GM12878 (cell line): Measurements from ENCODE around the gene CYP2A7. TPM values are rescaled to one million over a fixed set of nuclear protein-coding genes. Genes with fewer than 3 reads are reported as not detected.
"Not testable (repeated sequence)": the region's sequence is repeated elsewhere in the genome, so short reads cannot be mapped to it uniquely, and the experiment has no call there.

Experiments
- ATAC-seq: fragments of 200-7000 bp; cut with Tn5 transposase; 3 replicates; pipeline ENCODE4 v1.9.1; 2020; ENCODE audit warnings: mild to moderate bottlenecking, moderate library complexity
- BruUV-seq: library from RNA; stranded (reverse); fragments of 400-500 nt; replicated peaks from 2 replicates; lab custom pipeline; 2021; lab: Mats Ljungman, UMichigan
- CTCF ChIA-PET: fragments of 300-600 bp; sonication (Branson Sonifier 250); formaldehyde crosslinking; extraction: SDS; loops from one replicate; lab custom pipeline; 2021; ENCODE audit warnings: inconsistent platforms; lab: Yijun Ruan, JAX
- POLR2A ChIA-PET: fragments of 350-600 bp; formaldehyde crosslinking; extraction: SDS; loops from one replicate; lab custom pipeline; 2021; ENCODE audit warnings: inconsistent platforms; lab: Charles Lee
- RAD21 ChIA-PET: fragments of 300-600 bp; sonication (Branson Sonifier 250); formaldehyde crosslinking; loops from one replicate; lab custom pipeline; 2023; ENCODE audit warnings: antibody characterized with exemption; ENCODE audit not compliant: unreplicated experiment; lab: Charles Lee
- SMC1A ChIA-PET: fragments of 300-600 bp; sonication (Branson Sonifier 250); formaldehyde crosslinking; loops from one replicate; lab custom pipeline; 2023; ENCODE audit not compliant: unreplicated experiment, uncharacterized antibody; lab: Charles Lee
- DNase-seq: peaks from one replicate; pipeline ENCODE4 v3.0.0-alpha.2; 2011; ENCODE audit warnings: low read depth, low spot score
- FAIRE-seq: peaks from 3 replicates; lab custom pipeline; 2011; peaks lifted over from hg19 to GRCh38; lab: Jason Lieb, UNC
- H2AFZ ChIP-seq: 2 replicates; pipeline ENCODE4 v1.6.0; 2011; ENCODE audit warnings: low read depth, low read length, control low read depth; ENCODE audit not compliant: control insufficient read depth
- H3K27ac ChIP-seq: 2 replicates; pipeline ENCODE4 v1.5.1; 2011; ENCODE audit warnings: control low read depth; ENCODE audit not compliant: control insufficient read depth, insufficient read depth
- H3K27me3 ChIP-seq, 2 experiments: replicated peaks in 1 of 2; 2 replicates each; pipeline versions ENCODE4 v1.6.0 to v1.6.1; 2011; ENCODE audit warnings: low read length in 1 of 2; ENCODE audit not compliant: control insufficient read depth in 2 of 2, insufficient read depth in 2 of 2
- H3K36me3 ChIP-seq, 2 experiments: 2 replicates each; pipeline ENCODE4 v1.5.1; 2011; ENCODE audit warnings: low read length in 1 of 2; ENCODE audit not compliant: control insufficient read depth in 2 of 2, insufficient read depth in 2 of 2
- H3K4me1 ChIP-seq: 2 replicates; pipeline ENCODE4 v1.6.1; 2011; ENCODE audit warnings: mild to moderate bottlenecking, low read length, moderate library complexity, mixed read lengths; ENCODE audit not compliant: control insufficient read depth, insufficient read depth
- H3K4me2 ChIP-seq: 2 replicates; pipeline ENCODE4 v1.6.0; 2011; ENCODE audit warnings: control low read depth; ENCODE audit not compliant: control insufficient read depth, insufficient read depth
- H3K4me3 ChIP-seq: fragments of 200-600 bp; sonication (generic); 2 replicates; pipeline ENCODE4 v1.5.1; 2016
- H3K79me2 ChIP-seq: 2 replicates; pipeline ENCODE4 v1.6.0; 2011; ENCODE audit warnings: low read length; ENCODE audit not compliant: control insufficient read depth, insufficient read depth
- H3K9ac ChIP-seq: 2 replicates; pipeline ENCODE4 v1.8.0; 2011; ENCODE audit warnings: low read length, control low read depth, mixed read lengths; ENCODE audit not compliant: control insufficient read depth, insufficient read depth
- H3K9me3 ChIP-seq: replicated peaks from 3 replicates; pipeline ENCODE4 v1.5.1; 2011; ENCODE audit warnings: mild to moderate bottlenecking, low read length; ENCODE audit not compliant: control insufficient read depth, insufficient read depth
- H4K20me1 ChIP-seq: 2 replicates; pipeline ENCODE4 v1.6.0; 2011; ENCODE audit not compliant: control insufficient read depth, insufficient read depth
- WGBS: methylation state at CpG from one replicate; pipeline ENCODE4 v1.1.6; 2016; ENCODE audit warnings: low lambda C conversion rate; ENCODE audit not compliant: insufficient replicate concordance, insufficient coverage; ENCODE audit errors: missing lambda C conversion rate; 5-methylcytosine and 5-hydroxymethylcytosine counted together
- in situ Hi-C: fragments of 300-500 bp; cut with MboI; formaldehyde crosslinking; loops from 9 replicates; pipeline ENCODE4 v1.14.3; 2018; ENCODE audit warnings: mixed read lengths
- intact Hi-C: fragments of 100-400 bp; cut with micrococcal nuclease; formaldehyde crosslinking; loops from one replicate; pipeline ENCODE4 v1.14.2; 2022; ENCODE audit not compliant: unreplicated experiment
- polyA plus RNA-seq, 11 experiments: library from polyadenylated mRNA; depleted of rRNA in 4 of 11; unstranded in 6 of 11; stranded (reverse) in 5 of 11; fragments of >200 nt; fragmentation: Nextera tagmentation in 4 of 11; fragmentation: Illumina TruSeq in 1 of 11; extraction: Ambion mirVana in 4 of 11; extraction: Trizol in 1 of 11; gene quantifications; 1 replicate in 1 of 11; 2 replicates in 10 of 11; pipeline versions ENCODE4 v1.2.1 to v1.2.3, GENCODE V29; 2011 to 2016; ENCODE audit warnings: inconsistent platforms in 2 of 11, missing spikeins in 2 of 11, low read depth in 1 of 11
- total RNA-seq, 4 experiments: library from RNA; depleted of rRNA in 3 of 4; stranded (reverse); fragments of >200 nt in 3 of 4; fragmentation: Illumina TruSeq in 1 of 4; extraction: Trizol in 1 of 4; gene quantifications; 2 replicates each; pipeline versions ENCODE4 v1.2.1 to v1.2.3, GENCODE V29; 2013 to 2021

CYP2A7 gene
- total and polyA plus RNA-seq, 10 of the 15 experiments (the other 5 are each of a cell fraction or from before 2014, with no cell fraction given), result not detected

DNA sequence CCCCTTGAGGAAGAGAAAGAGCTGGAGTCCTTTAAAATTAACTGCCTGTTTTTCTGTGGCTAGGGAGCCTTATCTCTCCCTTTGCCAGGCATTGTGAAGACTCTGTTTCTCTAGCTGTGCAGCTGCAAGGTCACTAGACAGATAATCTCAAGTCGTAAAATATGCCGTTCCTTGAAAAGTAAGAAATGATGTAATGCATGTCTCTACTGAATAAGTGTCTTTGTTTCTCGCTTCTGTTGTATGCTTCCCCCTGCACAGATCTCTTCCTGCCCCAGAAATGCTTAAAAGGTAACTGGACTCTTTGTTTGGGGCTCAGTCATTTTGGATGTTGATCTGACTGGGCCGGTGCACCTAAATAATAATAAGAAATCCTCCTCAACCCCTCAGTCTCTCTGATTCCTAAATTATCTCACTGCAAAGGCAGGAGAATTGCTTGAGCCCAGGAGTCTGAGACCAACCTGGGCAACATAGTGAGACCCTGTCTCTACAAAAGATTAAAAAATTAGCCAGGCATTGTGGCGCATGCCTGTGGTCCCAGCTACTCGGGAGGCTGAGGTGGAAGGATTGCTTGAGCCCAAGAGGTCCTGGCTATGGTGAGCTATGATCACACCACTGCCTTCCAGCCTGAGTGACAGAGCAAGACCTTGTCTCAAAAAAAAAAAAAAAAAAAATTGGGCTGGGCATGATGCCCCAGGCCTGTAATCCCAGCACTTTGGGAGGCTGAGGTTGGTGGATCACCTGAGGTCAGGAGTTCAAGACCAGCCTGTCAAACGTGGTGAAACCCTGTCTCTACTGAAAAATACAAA lies 48.1 kb downstream of the CYP2A7 start:
- CTCF ChIA-PET, H3K4me3 ChIP-seq, H3K36me3 ChIP-seq, H3K79me2 ChIP-seq, intact Hi-C loops, H3K4me2 ChIP-seq, BruUV-seq, SMC1A ChIA-PET, RAD21 ChIA-PET, in situ Hi-C loops, H3K4me1 ChIP-seq, H2AFZ ChIP-seq, DNase-seq, ATAC-seq, H3K9ac ChIP-seq, H3K9me3 ChIP-seq, H3K27me3 ChIP-seq, POLR2A ChIA-PET, H4K20me1 ChIP-seq, H3K27ac ChIP-seq, FAIRE-seq: not testable (repeated sequence)
- 29% methylated on average over 7 of the region's 7 CpGs for WGBS

DNA sequence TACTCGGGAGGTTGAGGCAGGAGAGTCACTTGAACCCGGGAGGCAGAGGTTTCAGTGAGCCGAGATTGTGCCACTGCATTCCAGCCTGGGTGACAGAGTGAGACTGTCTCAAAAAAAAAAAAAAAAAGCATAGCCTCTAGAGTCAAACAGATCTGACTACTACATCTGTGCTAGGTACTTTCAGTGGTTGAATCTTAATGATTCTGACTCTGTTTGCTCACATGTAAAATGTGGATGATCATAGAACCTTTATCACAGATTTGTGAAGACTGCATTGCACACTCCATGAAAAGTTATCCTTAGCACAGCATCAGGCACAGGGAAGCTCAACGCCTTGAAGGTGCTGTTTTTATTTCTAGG lies 49.6 kb downstream of the CYP2A7 start:
- in situ Hi-C loops, FAIRE-seq, H3K36me3 ChIP-seq, H2AFZ ChIP-seq, BruUV-seq, SMC1A ChIA-PET, DNase-seq, H3K27ac ChIP-seq, H3K79me2 ChIP-seq, intact Hi-C loops, H3K4me1 ChIP-seq, H3K4me3 ChIP-seq, H3K27me3 ChIP-seq, H4K20me1 ChIP-seq, H3K9ac ChIP-seq, ATAC-seq, H3K9me3 ChIP-seq, H3K4me2 ChIP-seq, POLR2A ChIA-PET: not testable (repeated sequence)
- 30% methylated on average over 3 of the region's 4 CpGs for WGBS
- ChIA-PET CTCF (interaction anchor here (0.8 to 0.9 kb wide), 2 partner anchors 11 to 1352 kb away, joined by 3 to 4 read pairs; no protein-coding TSS in a partner anchor), RAD21 (interaction anchor here (0.6 to 0.7 kb wide), 2 partner anchors 247 to 534 kb away, joined by 3 to 4 read pairs; no protein-coding TSS in a partner anchor)
